Colonic mucosa (tissue), 4 donors: Measurements from ENCODE around the gene STEAP4. TPM values are rescaled to one million over a fixed set of nuclear protein-coding genes. Genes with fewer than 3 reads are reported as not detected.

ENCODE experiments used
- DNase-seq: peaks from one replicate; pipeline ENCODE4 v3.0.0-alpha.2; 2020
- H3K27ac ChIP-seq: fragments of 200-600 bp; one replicate; pipeline ENCODE4 v1.8.0; 2021
- H3K27me3 ChIP-seq: fragments of 200-600 bp; one replicate; pipeline ENCODE4 v1.8.0; 2021
- H3K36me3 ChIP-seq: fragments of 200-600 bp; one replicate; pipeline ENCODE4 v1.8.0; 2021
- H3K4me1 ChIP-seq: fragments of 200-600 bp; one replicate; pipeline ENCODE4 v1.8.0; 2021; ENCODE audit warnings: mild to moderate bottlenecking
- H3K4me3 ChIP-seq: fragments of 200-600 bp; one replicate; pipeline ENCODE4 v1.8.0; 2021
- H3K9ac ChIP-seq, 2 donors: one replicate each; pipeline ENCODE4 v1.7.0; 2013; ENCODE audit warnings: control low read depth in 2 of 2, low read depth in 2 of 2, low read length in 2 of 2
- H3K9me3 ChIP-seq: fragments of 200-600 bp; one replicate; pipeline ENCODE4 v1.8.0; 2021
- CTCF ChIP-seq: fragments of 200-600 bp; IDR thresholded peaks from one replicate; pipeline ENCODE4 v1.8.0; 2022; ENCODE audit warnings: antibody characterized with exemption, mild to moderate bottlenecking
- intact Hi-C: fragments of 100-400 bp; cut with DNase I; formaldehyde crosslinking; loops from one replicate; pipeline ENCODE4 v1.14.1; 2022
- total RNA-seq, 2 donors: library from RNA; stranded (reverse); fragmentation: NEBNext Ultra II Directional in 1 of 2; extraction: Animal tissue kit (Norgen Biotek cat#: 25700) in 1 of 2; gene quantifications; one replicate each; pipeline ENCODE4 v1.2.1, GENCODE V29; 2021
- donor health status: healthy.
- donor health status: DM: no; HTN: no; CAD: no.
- donor health status: DM: no; HTN: no; CAD: no.

Gene STEAP4
- total RNA-seq, 2 donors from 2014 or later: 3.1 to 3.5 TPM

- no peak for TF ChIP-seq CTCF
- Histone ChIP-seq H3K9ac (no peak overlapping the region), H3K27ac (no peak overlapping the region), H3K4me1 (peaks cover 4% of the 10 kb centered on the region), H3K27me3 (no peaks in the 10 kb centered on the region), H3K9me3 (no peaks in the 10 kb centered on the region), H3K36me3 (no peaks in the 10 kb centered on the region), H3K4me3 (no peak overlapping the region)
- intact Hi-C loops: no loop called here
- DNase-seq: no peak
Observed at GRCh38 chr7:88307823-88308222, 1.1 kb upstream of the STEAP4 start.

GRCh38 chr7:88307412-88307811 lies 718 bp upstream of the STEAP4 start:
- Histone ChIP-seq H3K27me3 (no peaks in the 10 kb centered on the region), H3K9ac (no peak overlapping the region), H3K36me3 (no peaks in the 10 kb centered on the region), H3K4me3 (no peak overlapping the region), H3K27ac (no peak overlapping the region), H3K9me3 (no peaks in the 10 kb centered on the region), H3K4me1 (peaks cover 4% of the 10 kb centered on the region)
- TF ChIP-seq CTCF: no peak
- no peak for DNase-seq
- intact Hi-C loops: no loop called here

- H3K27ac ChIP-seq: no peak overlapping the region
- no peak for DNase-seq
- no peak overlapping the region for H3K9ac ChIP-seq
- intact Hi-C loops: no loop called here
- H3K27me3 ChIP-seq: no peaks in the 10 kb centered on the region
- H3K9me3 ChIP-seq: no peaks in the 10 kb centered on the region
- H3K4me1 ChIP-seq: peaks cover 4% of the 10 kb centered on the region
- TF ChIP-seq CTCF: no peak
- H3K36me3 ChIP-seq: no peaks in the 10 kb centered on the region
- no peak overlapping the region for H3K4me3 ChIP-seq
Observed at GRCh38 chr7:88305044-88305443, 1.6 kb downstream of the STEAP4 start.

GRCh38 chr7:88302486-88302885 lies 4.2 kb downstream of the STEAP4 start:
- Histone ChIP-seq H3K9me3 (no peaks in the 10 kb centered on the region), H3K4me3 (no peak overlapping the region), H3K9ac (no peak overlapping the region), H3K27ac (no peak overlapping the region), H3K27me3 (no peaks in the 10 kb centered on the region), H3K36me3 (no peaks in the 10 kb centered on the region), H3K4me1 (peaks cover 4% of the 10 kb centered on the region)
- intact Hi-C loops: no loop called here
- no peak for TF ChIP-seq CTCF
- no peak for DNase-seq

GRCh38 chr7:88301924-88302323 lies 4.8 kb downstream of the STEAP4 start:
- no peak overlapping the region for H3K27ac ChIP-seq
- no peak for DNase-seq
- TF ChIP-seq CTCF: no peak
- peaks cover 2% of the 10 kb centered on the region for H3K4me1 ChIP-seq
- intact Hi-C loops: no loop called here
- H3K27me3 ChIP-seq: no peaks in the 10 kb centered on the region
- H3K4me3 ChIP-seq: no peak overlapping the region
- no peaks in the 10 kb centered on the region for H3K9me3 ChIP-seq
- no peaks in the 10 kb centered on the region for H3K36me3 ChIP-seq
- H3K9ac ChIP-seq: no peak overlapping the region
